Erythroblast (primary cell): Measurements from ENCODE around the gene NFYB.

ENCODE experiments used
- GATA1 ChIP-seq: IDR thresholded peaks from 2 replicates; pipeline ENCODE4 v1.6.1; 2011; ENCODE audit warnings: low read depth, mild to moderate bottlenecking, control low read depth, low read length, moderate library complexity
- POLR2A ChIP-seq: IDR thresholded peaks from 2 replicates; pipeline ENCODE4 v1.6.1; 2011; ENCODE audit warnings: mild to moderate bottlenecking, low read length

- TF ChIP-seq POLR2A = no peak
- TF ChIP-seq GATA1 = no peak
Measured at GRCh38 chr12:104147346-104147745, 9.3 kb upstream of the NFYB start.
